NCI-H524 treated with DMSO at 0.1 percent for 48 hours (cell line): ENCODE data around the gene PCNX1.

Experiments
- DNase-seq: peaks from one replicate; lab custom pipeline; 2025; lab: John Stamatoyannopoulos, UW

The PCNX1 gene

GRCh38 chr14:70962935-70963334 lies 55.7 kb downstream of the PCNX1 start:
- DNase-seq, result no peak

GRCh38 chr14:70964492-70964891 lies 57.2 kb downstream of the PCNX1 start:
- no peak for DNase-seq

GRCh38 chr14:70971560-70971959 lies 64.3 kb downstream of the PCNX1 start:
- no peak for DNase-seq

- peak; percentile 46 for DNase-seq
Measured at GRCh38 chr14:70972107-70972976, 65.1 kb downstream of the PCNX1 start.

- no peak for DNase-seq
Measured at GRCh38 chr14:70976591-70976990, 69.3 kb downstream of the PCNX1 start.

- no peak for DNase-seq
Measured at GRCh38 chr14:70981000-70981952, 74.0 kb downstream of the PCNX1 start.

- DNase-seq, result no peak
Measured at GRCh38 chr14:70982200-70982599, 74.9 kb downstream of the PCNX1 start.

GRCh38 chr14:70987041-70987440 lies 79.8 kb downstream of the PCNX1 start:
- DNase-seq, result no peak

- DNase-seq, result no peak
Measured at GRCh38 chr14:70988452-70988851, 81.2 kb downstream of the PCNX1 start.

GRCh38 chr14:70993931-70994330 lies 86.7 kb downstream of the PCNX1 start:
- DNase-seq, result no peak

- DNase-seq, result no peak
Measured at GRCh38 chr14:70995211-70995610, 88.0 kb downstream of the PCNX1 start.

- no peak for DNase-seq
Measured at GRCh38 chr14:70995671-70996070, 88.4 kb downstream of the PCNX1 start.

- no peak for DNase-seq
Measured at GRCh38 chr14:70999117-70999516, 91.9 kb downstream of the PCNX1 start.

GRCh38 chr14:71000091-71000490 lies 92.8 kb downstream of the PCNX1 start:
- DNase-seq, result no peak

GRCh38 chr14:71001742-71002141 lies 94.5 kb downstream of the PCNX1 start:
- no peak for DNase-seq

- no peak for DNase-seq
Measured at GRCh38 chr14:71003156-71003555, 95.9 kb downstream of the PCNX1 start.

- no peak for DNase-seq
Measured at GRCh38 chr14:71004481-71004880, 97.2 kb downstream of the PCNX1 start.

GRCh38 chr14:71005076-71005475 lies 97.8 kb downstream of the PCNX1 start:
- no peak for DNase-seq

- DNase-seq, result no peak
Measured at GRCh38 chr14:71006200-71006563, 98.9 kb downstream of the PCNX1 start.

- DNase-seq, result no peak
Measured at GRCh38 chr14:71011479-71011878, 104.2 kb downstream of the PCNX1 start.

- no peak for DNase-seq
Measured at GRCh38 chr14:71012888-71013287, 105.6 kb downstream of the PCNX1 start.

- no peak for DNase-seq
Measured at GRCh38 chr14:71013551-71014192, 106.4 kb downstream of the PCNX1 start.
